GM21423 (cell line): ENCODE data around the gene KICS2.

Experiments used
- ATAC-seq: cut with Tn5 transposase; IDR thresholded peaks from one replicate; pipeline ENCODE4 v1.9.1; 2021; ENCODE audit warnings: mild to moderate bottlenecking, moderate library complexity; ENCODE audit not compliant: unreplicated experiment

KICS2 gene

DNA sequence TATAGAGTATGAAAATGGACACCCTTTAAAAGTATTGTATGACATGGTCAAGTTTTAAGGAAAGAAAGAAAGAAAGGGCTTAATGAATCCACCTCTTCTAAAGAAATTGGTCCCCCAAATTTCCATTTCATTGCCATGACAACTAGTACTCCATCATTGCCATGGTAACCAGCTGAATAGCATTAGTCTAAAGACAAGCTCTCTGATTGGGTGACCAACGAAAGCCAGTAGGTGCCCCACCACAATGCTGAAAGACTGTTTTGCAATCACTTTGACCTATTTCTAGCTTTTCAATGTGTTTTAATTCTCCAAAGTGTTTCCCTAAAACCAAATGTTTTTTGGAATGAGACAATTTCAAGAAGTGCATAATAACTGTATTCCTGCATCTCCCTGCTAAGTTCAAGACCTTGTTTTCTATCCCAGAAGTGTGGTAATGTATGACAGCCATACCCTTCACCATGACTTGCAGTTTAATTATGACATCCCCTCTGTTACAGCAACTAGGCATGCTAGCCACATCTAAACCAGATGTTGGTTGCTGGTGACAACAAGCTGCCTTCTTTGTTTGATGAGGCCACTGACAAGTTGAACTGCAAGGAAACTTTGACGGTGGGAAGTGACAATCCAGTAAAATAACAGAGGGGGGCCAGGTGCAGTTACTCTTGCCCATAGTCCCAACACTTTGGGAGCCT, 46.7 kb downstream of the KICS2 start:
- ATAC-seq, result no peak

DNA sequence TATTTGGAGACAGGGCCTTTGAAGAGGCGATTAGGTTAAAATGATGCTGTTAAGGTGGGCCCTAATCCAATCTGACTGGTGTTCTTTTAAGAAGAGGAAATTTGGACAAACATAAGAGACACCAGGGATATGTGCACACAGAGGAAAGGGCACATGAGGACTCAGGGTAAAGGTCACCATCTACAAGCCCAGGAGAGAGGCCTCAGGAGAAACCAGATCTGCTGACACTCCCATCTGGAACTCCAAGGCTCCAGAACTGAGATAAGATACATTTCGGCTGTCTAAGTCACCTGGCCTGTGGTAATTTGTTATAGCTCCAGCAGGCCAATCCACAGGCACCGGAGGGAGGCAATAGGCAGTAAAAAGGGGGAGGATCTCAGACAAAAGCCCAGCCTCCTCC, 48.6 kb downstream of the KICS2 start:
- no peak for ATAC-seq
